HepG2 (cell line): ENCODE measurements around the gene AP4M1.

Source experiments
- KDM5B ChIP-seq: sonication (generic); formaldehyde crosslinking; IDR thresholded peaks from 2 replicates; pipeline ENCODE4 v1.4.0; 2020; ENCODE audit warnings: missing genetic modification reagents, mild to moderate bottlenecking, borderline replicate concordance
- NFYB ChIP-seq: sonication (generic); formaldehyde crosslinking; IDR thresholded peaks from 2 replicates; pipeline ENCODE4 v1.4.0; 2020; ENCODE audit warnings: missing genetic modification reagents
- TCF12 ChIP-seq, 2 experiments: fragments of 450-650 bp in 1 of 2; sonication (generic) in 1 of 2; formaldehyde crosslinking in 1 of 2; IDR thresholded peaks; 2 replicates each; pipeline versions ENCODE4 v1.6.1 to v1.8.0; 2017 to 2022; ENCODE audit warnings: antibody characterized with exemption in 1 of 2, mild to moderate bottlenecking in 1 of 2, missing genetic modification reagents in 1 of 2, moderate library complexity in 1 of 2
- TCF7L2 ChIP-seq: IDR thresholded peaks from 2 replicates; pipeline ENCODE4 v1.6.1; 2011; ENCODE audit warnings: mild to moderate bottlenecking, low read depth, low read length, moderate library complexity
- THAP11 ChIP-seq: IDR thresholded peaks from 2 replicates; pipeline ENCODE4 v1.6.1; 2016; ENCODE audit warnings: missing biosample characterization, missing genetic modification reagents
- ZNF264 ChIP-seq: sonication (generic); formaldehyde crosslinking; IDR thresholded peaks from 2 replicates; pipeline ENCODE4 v1.4.0; 2020; ENCODE audit warnings: missing genetic modification reagents
- TF ChIP-seq, protein P1 (sequence below): IDR thresholded peaks from 2 replicates; pipeline ENCODE4 v1.6.1; 2016; ENCODE audit warnings: low read depth, missing genetic modification reagents, missing compliant biosample characterization
- TF ChIP-seq, protein P2 (sequence below): sonication (generic); formaldehyde crosslinking; IDR thresholded peaks from 2 replicates; pipeline ENCODE4 v1.5.0; 2020; ENCODE audit warnings: mild to moderate bottlenecking, missing genetic modification reagents, moderate library complexity

DNA sequence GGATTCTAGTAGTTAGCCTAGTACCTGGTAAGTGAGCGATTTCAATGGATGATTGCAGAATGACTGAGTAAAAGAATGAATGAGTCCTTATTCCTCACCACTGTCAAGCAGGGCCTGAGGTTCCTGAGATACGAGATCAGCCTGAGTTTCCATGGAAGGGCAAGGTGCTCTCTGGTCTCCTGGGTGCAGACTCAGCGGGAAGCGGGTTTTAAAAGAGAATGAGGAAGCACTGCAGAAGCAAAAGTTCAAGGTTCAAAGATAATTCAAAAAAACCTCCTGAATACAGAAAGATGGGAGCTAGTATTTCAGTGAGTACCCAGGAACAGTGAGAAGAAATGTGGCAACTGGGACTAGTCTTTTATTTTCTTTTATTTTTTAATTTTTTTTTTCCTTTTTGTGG is 24.2 kb upstream of the AP4M1 start:
- TF ChIP-seq ZNF264 (CRISPR knock-in tag) (no peak), KDM5B (CRISPR knock-in tag) (no peak), TCF7L2 (no peak), NFYB (CRISPR knock-in tag) (no peak), THAP11 (CRISPR knock-in tag) (no peak), TCF12 (IDR thresholded peaks at IDR 0.05) (no peak), TCF12 (CRISPR knock-in tag; IDR thresholded peaks at IDR 0.05) (no peak)
- TF ChIP-seq, protein P1, sequence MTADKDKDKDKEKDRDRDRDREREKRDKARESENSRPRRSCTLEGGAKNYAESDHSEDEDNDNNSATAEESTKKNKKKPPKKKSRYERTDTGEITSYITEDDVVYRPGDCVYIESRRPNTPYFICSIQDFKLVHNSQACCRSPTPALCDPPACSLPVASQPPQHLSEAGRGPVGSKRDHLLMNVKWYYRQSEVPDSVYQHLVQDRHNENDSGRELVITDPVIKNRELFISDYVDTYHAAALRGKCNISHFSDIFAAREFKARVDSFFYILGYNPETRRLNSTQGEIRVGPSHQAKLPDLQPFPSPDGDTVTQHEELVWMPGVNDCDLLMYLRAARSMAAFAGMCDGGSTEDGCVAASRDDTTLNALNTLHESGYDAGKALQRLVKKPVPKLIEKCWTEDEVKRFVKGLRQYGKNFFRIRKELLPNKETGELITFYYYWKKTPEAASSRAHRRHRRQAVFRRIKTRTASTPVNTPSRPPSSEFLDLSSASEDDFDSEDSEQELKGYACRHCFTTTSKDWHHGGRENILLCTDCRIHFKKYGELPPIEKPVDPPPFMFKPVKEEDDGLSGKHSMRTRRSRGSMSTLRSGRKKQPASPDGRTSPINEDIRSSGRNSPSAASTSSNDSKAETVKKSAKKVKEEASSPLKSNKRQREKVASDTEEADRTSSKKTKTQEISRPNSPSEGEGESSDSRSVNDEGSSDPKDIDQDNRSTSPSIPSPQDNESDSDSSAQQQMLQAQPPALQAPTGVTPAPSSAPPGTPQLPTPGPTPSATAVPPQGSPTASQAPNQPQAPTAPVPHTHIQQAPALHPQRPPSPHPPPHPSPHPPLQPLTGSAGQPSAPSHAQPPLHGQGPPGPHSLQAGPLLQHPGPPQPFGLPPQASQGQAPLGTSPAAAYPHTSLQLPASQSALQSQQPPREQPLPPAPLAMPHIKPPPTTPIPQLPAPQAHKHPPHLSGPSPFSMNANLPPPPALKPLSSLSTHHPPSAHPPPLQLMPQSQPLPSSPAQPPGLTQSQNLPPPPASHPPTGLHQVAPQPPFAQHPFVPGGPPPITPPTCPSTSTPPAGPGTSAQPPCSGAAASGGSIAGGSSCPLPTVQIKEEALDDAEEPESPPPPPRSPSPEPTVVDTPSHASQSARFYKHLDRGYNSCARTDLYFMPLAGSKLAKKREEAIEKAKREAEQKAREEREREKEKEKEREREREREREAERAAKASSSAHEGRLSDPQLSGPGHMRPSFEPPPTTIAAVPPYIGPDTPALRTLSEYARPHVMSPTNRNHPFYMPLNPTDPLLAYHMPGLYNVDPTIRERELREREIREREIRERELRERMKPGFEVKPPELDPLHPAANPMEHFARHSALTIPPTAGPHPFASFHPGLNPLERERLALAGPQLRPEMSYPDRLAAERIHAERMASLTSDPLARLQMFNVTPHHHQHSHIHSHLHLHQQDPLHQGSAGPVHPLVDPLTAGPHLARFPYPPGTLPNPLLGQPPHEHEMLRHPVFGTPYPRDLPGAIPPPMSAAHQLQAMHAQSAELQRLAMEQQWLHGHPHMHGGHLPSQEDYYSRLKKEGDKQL (CRISPR knock-in tag) = no peak
- TF ChIP-seq, protein P2, sequence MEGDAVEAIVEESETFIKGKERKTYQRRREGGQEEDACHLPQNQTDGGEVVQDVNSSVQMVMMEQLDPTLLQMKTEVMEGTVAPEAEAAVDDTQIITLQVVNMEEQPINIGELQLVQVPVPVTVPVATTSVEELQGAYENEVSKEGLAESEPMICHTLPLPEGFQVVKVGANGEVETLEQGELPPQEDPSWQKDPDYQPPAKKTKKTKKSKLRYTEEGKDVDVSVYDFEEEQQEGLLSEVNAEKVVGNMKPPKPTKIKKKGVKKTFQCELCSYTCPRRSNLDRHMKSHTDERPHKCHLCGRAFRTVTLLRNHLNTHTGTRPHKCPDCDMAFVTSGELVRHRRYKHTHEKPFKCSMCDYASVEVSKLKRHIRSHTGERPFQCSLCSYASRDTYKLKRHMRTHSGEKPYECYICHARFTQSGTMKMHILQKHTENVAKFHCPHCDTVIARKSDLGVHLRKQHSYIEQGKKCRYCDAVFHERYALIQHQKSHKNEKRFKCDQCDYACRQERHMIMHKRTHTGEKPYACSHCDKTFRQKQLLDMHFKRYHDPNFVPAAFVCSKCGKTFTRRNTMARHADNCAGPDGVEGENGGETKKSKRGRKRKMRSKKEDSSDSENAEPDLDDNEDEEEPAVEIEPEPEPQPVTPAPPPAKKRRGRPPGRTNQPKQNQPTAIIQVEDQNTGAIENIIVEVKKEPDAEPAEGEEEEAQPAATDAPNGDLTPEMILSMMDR (CRISPR knock-in tag) = no peak
